Liver (tissue), 9 donors: Measurements from ENCODE around the gene SNAPC5. TPM values are rescaled to one million over a fixed set of nuclear protein-coding genes. Genes with fewer than 3 reads are reported as not detected.

ENCODE experiments used
- DNase-seq: peaks from one replicate; pipeline ENCODE4 v3.0.0-alpha.2; 2017; ENCODE audit warnings: low spot score
- H3K27ac ChIP-seq, 2 donors: one replicate each; pipeline ENCODE4 v1.7.0; 2013; ENCODE audit warnings: inconsistent platforms in 2 of 2, low read length in 2 of 2, control low read depth in 1 of 2, low read depth in 1 of 2, mild to moderate bottlenecking in 1 of 2
- H3K27me3 ChIP-seq, 4 donors: one replicate each; pipeline versions ENCODE4 v1.6.1 to v1.7.0; 2013; ENCODE audit warnings: low read length in 3 of 4, inconsistent platforms in 1 of 4, mild to moderate bottlenecking in 1 of 4, moderate library complexity in 1 of 4; ENCODE audit not compliant: control insufficient read depth in 4 of 4, insufficient read depth in 4 of 4
- H3K36me3 ChIP-seq, 4 donors: one replicate each; pipeline versions ENCODE4 v1.6.1 to v1.7.0; 2013; ENCODE audit warnings: low read length in 3 of 4, mild to moderate bottlenecking in 3 of 4, low read depth in 1 of 4, moderate library complexity in 1 of 4; ENCODE audit not compliant: control insufficient read depth in 4 of 4, insufficient read depth in 3 of 4
- H3K4me1 ChIP-seq, 4 donors: one replicate each; pipeline versions ENCODE4 v1.6.1 to v1.7.0; 2013; ENCODE audit warnings: low read length in 3 of 4, mild to moderate bottlenecking in 3 of 4, moderate library complexity in 1 of 4; ENCODE audit not compliant: control insufficient read depth in 4 of 4, insufficient read depth in 4 of 4
- H3K4me3 ChIP-seq, 3 donors: one replicate each; pipeline versions ENCODE4 v1.6.1 to v1.7.0; 2013; ENCODE audit warnings: low read length in 3 of 3, control low read depth in 1 of 3, low read depth in 1 of 3, mild to moderate bottlenecking in 1 of 3
- H3K9ac ChIP-seq, 2 donors: one replicate each; pipeline ENCODE4 v1.7.0; 2013; ENCODE audit warnings: low read length in 2 of 2, mild to moderate bottlenecking in 2 of 2, moderate library complexity in 2 of 2, control low read depth in 1 of 2, low read depth in 1 of 2
- H3K9me3 ChIP-seq, 4 donors: one replicate each; pipeline versions ENCODE4 v1.6.1 to v1.7.0; 2013; ENCODE audit warnings: low read length in 3 of 4; ENCODE audit not compliant: control insufficient read depth in 4 of 4
- EGR1 ChIP-seq, 2 donors: IDR thresholded peaks; 2 replicates each; pipeline ENCODE4 v1.6.1; 2016 to 2018; ENCODE audit warnings: antibody characterized with exemption in 2 of 2, low read depth in 2 of 2
- FOXA1 ChIP-seq: IDR thresholded peaks from 2 replicates; pipeline ENCODE4 v1.6.1; 2016; ENCODE audit warnings: antibody characterized with exemption
- FOXA2 ChIP-seq: IDR thresholded peaks from 2 replicates; pipeline ENCODE4 v1.6.1; 2016; ENCODE audit warnings: antibody characterized with exemption
- GABPA ChIP-seq, 2 donors: IDR thresholded peaks in 1 of 2; conservative IDR thresholded peaks in 1 of 2; 2 replicates each; pipeline ENCODE4 v1.6.1; 2016; ENCODE audit warnings: antibody characterized with exemption in 2 of 2, mild to moderate bottlenecking in 1 of 2, moderate library complexity in 1 of 2
- HNF4A ChIP-seq, 2 donors: conservative IDR thresholded peaks; 2 replicates each; pipeline ENCODE4 v1.6.1; 2016; ENCODE audit warnings: antibody characterized with exemption in 2 of 2, mild to moderate bottlenecking in 2 of 2
- HNF4G ChIP-seq: IDR thresholded peaks from 2 replicates; pipeline ENCODE4 v1.6.1; 2016; ENCODE audit warnings: antibody characterized with exemption
- JUND ChIP-seq, 2 donors: IDR thresholded peaks; 2 replicates each; pipeline ENCODE4 v1.6.1; 2016; ENCODE audit warnings: antibody characterized with exemption in 2 of 2
- NR2F2 ChIP-seq: IDR thresholded peaks from 2 replicates; pipeline ENCODE4 v1.6.1; 2016; ENCODE audit warnings: antibody characterized with exemption
- RAD21 ChIP-seq, 2 donors: IDR thresholded peaks; 2 replicates each; pipeline ENCODE4 v1.6.1; 2016; ENCODE audit warnings: antibody characterized with exemption in 2 of 2, mild to moderate bottlenecking in 2 of 2
- SP1 ChIP-seq: IDR thresholded peaks from 2 replicates; pipeline ENCODE4 v1.6.1; 2018; ENCODE audit warnings: antibody characterized with exemption, mild to moderate bottlenecking
- TAF1 ChIP-seq: conservative IDR thresholded peaks from 2 replicates; pipeline ENCODE4 v1.6.1; 2016; ENCODE audit warnings: antibody characterized with exemption, mild to moderate bottlenecking
- YY1 ChIP-seq: IDR thresholded peaks from 2 replicates; pipeline ENCODE4 v1.6.1; 2016; ENCODE audit warnings: antibody characterized with exemption, mild to moderate bottlenecking
- WGBS: extraction: QIAGEN DNeasy Blood & Tissue Kit; methylation state at CpG from one replicate; pipeline ENCODE4 v1.1.7; 2013; 5-methylcytosine and 5-hydroxymethylcytosine counted together
- polyA plus RNA-seq, 2 donors: library from polyadenylated mRNA; stranded (reverse) in 1 of 2; unstranded in 1 of 2; fragments of 200-250 nt in 1 of 2; fragments of >200 nt in 1 of 2; fragmentation: Nextera tagmentation in 1 of 2; extraction: Ambion mirVana in 1 of 2; gene quantifications; one replicate each; pipeline versions ENCODE4 v1.2.1 to v1.2.3, GENCODE V29; 2013 to 2015
- total RNA-seq, 2 donors: library from RNA; depleted of rRNA; stranded (reverse); fragments of >200 nt; gene quantifications; one replicate each; pipeline ENCODE4 v1.2.3, GENCODE V29; 2014
- TF ChIP-seq, protein P1 (sequence below): IDR thresholded peaks from 2 replicates; pipeline ENCODE4 v1.6.1; 2016; ENCODE audit warnings: antibody characterized with exemption
- TF ChIP-seq, protein P2 (sequence below): fragments of 150-350 bp; IDR thresholded peaks from 2 replicates; pipeline ENCODE4 v1.5.1; 2017; ENCODE audit warnings: improper control_type of control experiment, low read depth, low read length; ENCODE audit not compliant: missing input control
- TF ChIP-seq, protein P3 (sequence below): IDR thresholded peaks from 2 replicates; pipeline ENCODE4 v1.6.1; 2016; ENCODE audit warnings: antibody characterized with exemption
- TF ChIP-seq, protein P4 (sequence below): IDR thresholded peaks from 2 replicates; pipeline ENCODE4 v1.6.1; 2016; ENCODE audit warnings: antibody characterized with exemption, mild to moderate bottlenecking
- TF ChIP-seq, protein P5 (sequence below): IDR thresholded peaks from 2 replicates; pipeline ENCODE4 v1.6.1; 2016; ENCODE audit warnings: antibody characterized with exemption
- donor health status: healthy.
- donor health status: healthy.
- donor health status: healthy.
- donor health status: healthy.
- donor health status: healthy.

The SNAPC5 gene
- total and polyA plus RNA-seq, 4 donors, result 11.3 to 24.9 (median 22.1) TPM

DNA sequence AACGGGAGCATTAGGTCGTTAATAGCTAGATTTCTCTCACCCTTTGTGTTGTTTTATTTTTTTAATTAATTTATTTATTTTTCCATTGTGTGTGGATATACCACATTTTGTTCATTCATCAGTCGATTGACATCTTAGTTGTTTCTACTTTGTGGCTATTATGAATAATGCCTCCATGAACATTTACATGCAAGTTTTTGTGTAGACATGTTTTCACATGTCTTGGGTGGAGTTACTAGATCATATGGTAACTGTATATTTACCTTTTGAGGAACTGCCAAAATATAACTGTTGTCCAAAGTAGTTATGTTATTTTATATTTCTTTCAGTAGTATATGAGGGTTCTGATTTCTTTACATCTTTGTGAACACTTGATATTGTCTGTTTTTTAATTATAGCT lies 26.4 kb upstream of the SNAPC5 start:
- WGBS, result 95% methylated on average over 3 of the region's 3 CpGs
- H3K36me3 ChIP-seq, result peaks cover 0 to 2% (median under 1%) of the 10 kb centered on the region in 4 donors
- no peaks in the 10 kb centered on the region for H3K4me1 ChIP-seq

DNA sequence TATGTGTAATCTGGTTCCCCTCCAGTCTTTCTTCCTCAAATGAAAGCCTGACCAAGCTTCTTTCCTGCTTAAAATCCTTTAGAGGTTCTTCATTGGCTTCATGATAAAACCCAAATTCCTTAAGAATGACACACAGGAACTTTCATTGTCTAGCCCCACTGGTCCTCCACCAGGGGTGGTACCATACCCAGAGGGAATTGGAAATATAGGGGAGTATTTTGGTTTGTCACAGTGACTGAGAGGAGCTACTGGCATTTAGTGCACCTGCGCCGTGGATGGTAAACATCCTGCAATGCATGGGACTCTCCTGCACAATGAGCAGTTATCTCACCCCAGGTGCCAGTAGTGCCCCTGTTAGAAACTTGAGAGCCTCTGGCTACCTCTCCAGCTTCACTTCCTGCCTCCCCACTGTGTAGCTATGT lies 18.4 kb upstream of the SNAPC5 start:
- Histone ChIP-seq H3K9me3 (no peaks in the 10 kb centered on the region), H3K36me3 (peaks cover 0 to 3% (median under 1%) of the 10 kb centered on the region in 4 donors), H3K4me1 (no peaks in the 10 kb centered on the region), H3K4me3 (no peak overlapping the region), H3K27ac (no peak overlapping the region), H3K27me3 (no peaks in the 10 kb centered on the region), H3K9ac (no peak overlapping the region)
- no peak for DNase-seq
- no peak for TF ChIP-seq JUND (IDR thresholded peaks at IDR 0.05)
- TF ChIP-seq TAF1, result no peak
- no peak for TF ChIP-seq NR2F2
- TF ChIP-seq, protein P1, sequence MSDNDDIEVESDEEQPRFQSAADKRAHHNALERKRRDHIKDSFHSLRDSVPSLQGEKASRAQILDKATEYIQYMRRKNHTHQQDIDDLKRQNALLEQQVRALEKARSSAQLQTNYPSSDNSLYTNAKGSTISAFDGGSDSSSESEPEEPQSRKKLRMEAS, result no peak
- no peak for TF ChIP-seq FOXA2
- TF ChIP-seq, protein P2, sequence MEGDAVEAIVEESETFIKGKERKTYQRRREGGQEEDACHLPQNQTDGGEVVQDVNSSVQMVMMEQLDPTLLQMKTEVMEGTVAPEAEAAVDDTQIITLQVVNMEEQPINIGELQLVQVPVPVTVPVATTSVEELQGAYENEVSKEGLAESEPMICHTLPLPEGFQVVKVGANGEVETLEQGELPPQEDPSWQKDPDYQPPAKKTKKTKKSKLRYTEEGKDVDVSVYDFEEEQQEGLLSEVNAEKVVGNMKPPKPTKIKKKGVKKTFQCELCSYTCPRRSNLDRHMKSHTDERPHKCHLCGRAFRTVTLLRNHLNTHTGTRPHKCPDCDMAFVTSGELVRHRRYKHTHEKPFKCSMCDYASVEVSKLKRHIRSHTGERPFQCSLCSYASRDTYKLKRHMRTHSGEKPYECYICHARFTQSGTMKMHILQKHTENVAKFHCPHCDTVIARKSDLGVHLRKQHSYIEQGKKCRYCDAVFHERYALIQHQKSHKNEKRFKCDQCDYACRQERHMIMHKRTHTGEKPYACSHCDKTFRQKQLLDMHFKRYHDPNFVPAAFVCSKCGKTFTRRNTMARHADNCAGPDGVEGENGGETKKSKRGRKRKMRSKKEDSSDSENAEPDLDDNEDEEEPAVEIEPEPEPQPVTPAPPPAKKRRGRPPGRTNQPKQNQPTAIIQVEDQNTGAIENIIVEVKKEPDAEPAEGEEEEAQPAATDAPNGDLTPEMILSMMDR, result no peak
- no peak for TF ChIP-seq HNF4G
- no peak for TF ChIP-seq YY1
- TF ChIP-seq, protein P3, sequence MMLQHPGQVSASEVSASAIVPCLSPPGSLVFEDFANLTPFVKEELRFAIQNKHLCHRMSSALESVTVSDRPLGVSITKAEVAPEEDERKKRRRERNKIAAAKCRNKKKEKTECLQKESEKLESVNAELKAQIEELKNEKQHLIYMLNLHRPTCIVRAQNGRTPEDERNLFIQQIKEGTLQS, result no peak
- TF ChIP-seq FOXA1, result no peak
- TF ChIP-seq HNF4A (conservative IDR thresholded peaks at IDR 0.05), result no peak
- TF ChIP-seq SP1, result no peak
- no peak for TF ChIP-seq EGR1 (IDR thresholded peaks at IDR 0.05; ENCODE audit: low read depth in 2 of 2)
- TF ChIP-seq RAD21 (IDR thresholded peaks at IDR 0.05), result no peak
- no peak for TF ChIP-seq GABPA (IDR thresholded peaks at IDR 0.05 in 1 of 2, conservative IDR thresholded peaks at IDR 0.05 in 1 of 2)
- TF ChIP-seq, protein P4, sequence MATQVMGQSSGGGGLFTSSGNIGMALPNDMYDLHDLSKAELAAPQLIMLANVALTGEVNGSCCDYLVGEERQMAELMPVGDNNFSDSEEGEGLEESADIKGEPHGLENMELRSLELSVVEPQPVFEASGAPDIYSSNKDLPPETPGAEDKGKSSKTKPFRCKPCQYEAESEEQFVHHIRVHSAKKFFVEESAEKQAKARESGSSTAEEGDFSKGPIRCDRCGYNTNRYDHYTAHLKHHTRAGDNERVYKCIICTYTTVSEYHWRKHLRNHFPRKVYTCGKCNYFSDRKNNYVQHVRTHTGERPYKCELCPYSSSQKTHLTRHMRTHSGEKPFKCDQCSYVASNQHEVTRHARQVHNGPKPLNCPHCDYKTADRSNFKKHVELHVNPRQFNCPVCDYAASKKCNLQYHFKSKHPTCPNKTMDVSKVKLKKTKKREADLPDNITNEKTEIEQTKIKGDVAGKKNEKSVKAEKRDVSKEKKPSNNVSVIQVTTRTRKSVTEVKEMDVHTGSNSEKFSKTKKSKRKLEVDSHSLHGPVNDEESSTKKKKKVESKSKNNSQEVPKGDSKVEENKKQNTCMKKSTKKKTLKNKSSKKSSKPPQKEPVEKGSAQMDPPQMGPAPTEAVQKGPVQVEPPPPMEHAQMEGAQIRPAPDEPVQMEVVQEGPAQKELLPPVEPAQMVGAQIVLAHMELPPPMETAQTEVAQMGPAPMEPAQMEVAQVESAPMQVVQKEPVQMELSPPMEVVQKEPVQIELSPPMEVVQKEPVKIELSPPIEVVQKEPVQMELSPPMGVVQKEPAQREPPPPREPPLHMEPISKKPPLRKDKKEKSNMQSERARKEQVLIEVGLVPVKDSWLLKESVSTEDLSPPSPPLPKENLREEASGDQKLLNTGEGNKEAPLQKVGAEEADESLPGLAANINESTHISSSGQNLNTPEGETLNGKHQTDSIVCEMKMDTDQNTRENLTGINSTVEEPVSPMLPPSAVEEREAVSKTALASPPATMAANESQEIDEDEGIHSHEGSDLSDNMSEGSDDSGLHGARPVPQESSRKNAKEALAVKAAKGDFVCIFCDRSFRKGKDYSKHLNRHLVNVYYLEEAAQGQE, result no peak
- TF ChIP-seq, protein P5, sequence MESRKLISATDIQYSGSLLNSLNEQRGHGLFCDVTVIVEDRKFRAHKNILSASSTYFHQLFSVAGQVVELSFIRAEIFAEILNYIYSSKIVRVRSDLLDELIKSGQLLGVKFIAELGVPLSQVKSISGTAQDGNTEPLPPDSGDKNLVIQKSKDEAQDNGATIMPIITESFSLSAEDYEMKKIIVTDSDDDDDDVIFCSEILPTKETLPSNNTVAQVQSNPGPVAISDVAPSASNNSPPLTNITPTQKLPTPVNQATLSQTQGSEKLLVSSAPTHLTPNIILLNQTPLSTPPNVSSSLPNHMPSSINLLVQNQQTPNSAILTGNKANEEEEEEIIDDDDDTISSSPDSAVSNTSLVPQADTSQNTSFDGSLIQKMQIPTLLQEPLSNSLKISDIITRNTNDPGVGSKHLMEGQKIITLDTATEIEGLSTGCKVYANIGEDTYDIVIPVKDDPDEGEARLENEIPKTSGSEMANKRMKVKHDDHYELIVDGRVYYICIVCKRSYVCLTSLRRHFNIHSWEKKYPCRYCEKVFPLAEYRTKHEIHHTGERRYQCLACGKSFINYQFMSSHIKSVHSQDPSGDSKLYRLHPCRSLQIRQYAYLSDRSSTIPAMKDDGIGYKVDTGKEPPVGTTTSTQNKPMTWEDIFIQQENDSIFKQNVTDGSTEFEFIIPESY, result no peak
- 100% methylated on average over 2 of the region's 2 CpGs for WGBS

More for the DNA sequence above, 26.4 kb upstream of the SNAPC5 start:
- Histone ChIP-seq H3K4me3 (no peak overlapping the region), H3K27ac (no peak overlapping the region), H3K27me3 (no peaks in the 10 kb centered on the region), H3K9ac (no peak overlapping the region), H3K9me3 (no peaks in the 10 kb centered on the region)
- DNase-seq, result no peak
- no peak for TF ChIP-seq YY1
- TF ChIP-seq NR2F2, result no peak
- TF ChIP-seq, protein P5, result no peak
- no peak for TF ChIP-seq EGR1 (IDR thresholded peaks at IDR 0.05; ENCODE audit: low read depth in 2 of 2)
- TF ChIP-seq SP1, result no peak
